Glutamatergic neuron (in vitro differentiated cells): ENCODE data around the gene AKNA. TPM values are rescaled to one million over a fixed set of nuclear protein-coding genes. Genes with fewer than 3 reads are reported as not detected.
A peak's percentile ranks its signal among the peaks of the same experiment; 100 is the strongest.

ENCODE experiments used
- DNase-seq: peaks from one replicate; pipeline ENCODE4 v3.0.0; 2022
- H3K27ac Mint-ChIP-seq: one replicate; pipeline ENCODE4 v1.8.0; 2020; ENCODE audit warnings: mild to moderate bottlenecking, mixed read lengths, inconsistent platforms; ENCODE audit not compliant: unreplicated experiment
- H3K27me3 Mint-ChIP-seq: one replicate; pipeline ENCODE4 v1.8.0; 2020; ENCODE audit warnings: mild to moderate bottlenecking, moderate library complexity, mixed read lengths, inconsistent platforms; ENCODE audit not compliant: unreplicated experiment
- H3K36me3 Mint-ChIP-seq: one replicate; pipeline ENCODE4 v1.8.0; 2020; ENCODE audit warnings: mild to moderate bottlenecking, mixed read lengths, inconsistent platforms; ENCODE audit not compliant: unreplicated experiment
- H3K4me1 Mint-ChIP-seq: one replicate; pipeline ENCODE4 v1.8.0; 2020; ENCODE audit warnings: mild to moderate bottlenecking, low read depth, mixed read lengths, inconsistent platforms; ENCODE audit not compliant: unreplicated experiment
- H3K4me3 Mint-ChIP-seq: one replicate; pipeline ENCODE4 v1.8.0; 2020; ENCODE audit warnings: mild to moderate bottlenecking, mixed read lengths, inconsistent platforms; ENCODE audit not compliant: unreplicated experiment
- H3K9me3 Mint-ChIP-seq: one replicate; pipeline ENCODE4 v1.8.0; 2020; ENCODE audit warnings: mild to moderate bottlenecking, moderate library complexity, mixed read lengths, inconsistent platforms; ENCODE audit not compliant: unreplicated experiment
- CTCF ChIP-seq: fragments of 200-600 bp; sonication (generic); IDR thresholded peaks from one replicate; pipeline ENCODE4 v1.5.0; 2021; ENCODE audit not compliant: partially characterized antibody, unreplicated experiment
- total RNA-seq: library from RNA; stranded (reverse); fragmentation: NEBNext Ultra II Directional; extraction: Animal tissue kit (Norgen Biotek cat#: 25700); gene quantifications from one replicate; pipeline ENCODE4 v1.2.1, GENCODE V29; 2021; ENCODE audit not compliant: unreplicated experiment

AKNA gene
- total RNA-seq, 1 donor from 2014 or later = 32.6 TPM

DNA sequence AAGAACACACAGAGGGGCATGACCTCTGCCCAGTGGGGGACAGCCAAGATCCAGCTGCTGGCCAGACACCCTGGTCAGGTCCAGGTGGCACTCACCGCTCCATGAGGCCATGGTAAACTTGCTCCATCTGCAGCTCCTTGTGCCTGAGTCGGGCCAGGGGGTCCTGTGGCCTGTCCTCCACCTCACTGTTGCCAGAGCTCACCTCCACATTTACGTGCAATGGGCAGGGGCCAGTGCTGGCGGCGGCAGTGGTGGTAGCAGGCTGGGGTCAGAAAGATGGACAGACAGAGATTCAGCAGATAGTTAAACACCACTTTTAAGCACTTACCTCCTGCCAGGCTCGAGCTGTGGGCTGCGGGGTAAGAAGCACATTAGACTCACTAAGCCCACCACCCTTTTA is 28.0 kb downstream of the AKNA start:
- H3K4me3 Mint-ChIP-seq = no peak overlapping the region
- H3K9me3 Mint-ChIP-seq = peaks cover 4% of the 10 kb centered on the region
- no peaks in the 10 kb centered on the region for H3K36me3 Mint-ChIP-seq
- peaks cover 7% of the 10 kb centered on the region for H3K27me3 Mint-ChIP-seq
- H3K27ac Mint-ChIP-seq = no peak overlapping the region
- TF ChIP-seq CTCF = no peak
- no peaks in the 10 kb centered on the region for H3K4me1 Mint-ChIP-seq
- no peak for DNase-seq

DNA sequence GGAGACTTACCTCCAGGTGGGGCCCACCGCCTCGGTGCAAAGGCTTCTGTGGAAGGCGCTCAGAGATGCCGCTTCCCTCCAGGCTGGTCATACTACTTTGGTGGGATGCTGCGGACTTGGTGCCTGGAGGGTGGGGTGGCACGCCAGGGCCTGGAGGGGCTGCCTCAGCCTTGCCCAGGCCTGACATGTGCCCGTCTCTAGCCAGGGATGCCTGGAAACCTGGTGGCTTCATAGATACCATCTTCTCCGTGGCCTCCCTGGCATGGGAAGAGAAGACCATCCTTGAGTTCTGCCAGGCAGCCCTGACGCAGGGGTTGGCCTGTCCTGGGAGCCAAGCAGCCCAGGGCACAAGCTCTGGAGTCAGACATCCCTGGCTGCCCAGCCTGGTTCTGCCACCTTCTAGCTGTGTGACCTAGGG is 29.9 kb downstream of the AKNA start:
- DNase-seq = no peak
- no peaks in the 10 kb centered on the region for H3K4me1 Mint-ChIP-seq
- H3K9me3 Mint-ChIP-seq = peaks cover 4% of the 10 kb centered on the region
- peaks cover 5% of the 10 kb centered on the region for H3K27me3 Mint-ChIP-seq
- no peak overlapping the region for H3K27ac Mint-ChIP-seq
- no peak overlapping the region for H3K4me3 Mint-ChIP-seq
- no peak for TF ChIP-seq CTCF
- no peaks in the 10 kb centered on the region for H3K36me3 Mint-ChIP-seq

DNA sequence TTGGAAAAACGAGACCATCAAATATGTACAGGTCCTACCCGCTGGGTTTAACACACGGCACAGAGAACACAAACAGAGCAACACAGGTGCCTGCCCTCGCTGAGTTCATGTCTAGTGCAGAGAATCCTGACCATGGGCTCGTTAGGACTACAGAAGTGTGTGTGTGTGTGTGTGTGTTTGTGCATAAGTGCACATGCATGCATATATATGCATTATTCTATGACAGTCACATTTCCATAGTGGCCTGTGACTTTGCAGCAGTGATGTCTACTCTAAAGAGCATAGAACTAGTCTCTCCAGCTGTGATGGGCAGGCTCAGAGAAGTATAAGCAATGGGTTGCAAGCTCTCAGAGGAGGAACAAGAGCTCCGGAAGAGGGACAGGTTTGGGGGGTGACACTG is 30.4 kb downstream of the AKNA start:
- DNase-seq = no peak
- no peaks in the 10 kb centered on the region for H3K36me3 Mint-ChIP-seq
- no peak overlapping the region for H3K27ac Mint-ChIP-seq
- H3K9me3 Mint-ChIP-seq = peaks cover 4% of the 10 kb centered on the region
- TF ChIP-seq CTCF = no peak
- no peak overlapping the region for H3K4me3 Mint-ChIP-seq
- H3K4me1 Mint-ChIP-seq = no peaks in the 10 kb centered on the region
- peaks cover 5% of the 10 kb centered on the region for H3K27me3 Mint-ChIP-seq

DNA sequence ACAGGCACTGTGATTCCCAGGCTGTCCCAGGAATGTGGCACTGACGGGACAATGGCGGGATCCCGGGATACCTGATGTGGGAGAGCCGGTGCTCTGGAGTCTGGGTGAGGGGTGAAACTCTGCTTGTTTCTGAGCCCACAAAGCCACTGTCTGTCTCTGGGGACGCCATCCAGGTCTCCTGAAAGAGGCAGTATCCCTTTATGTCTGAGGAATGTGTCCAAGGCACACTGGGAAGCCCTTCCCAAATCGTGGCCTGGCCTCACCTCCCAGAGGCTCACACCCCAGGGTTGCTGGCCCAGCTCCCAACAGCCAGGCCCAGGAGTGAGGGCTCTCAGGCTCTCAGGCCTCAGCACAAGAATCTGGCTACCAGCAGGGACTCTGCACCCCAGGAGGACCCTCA is 31.0 kb downstream of the AKNA start:
- Mint-ChIP-seq H3K36me3 (no peaks in the 10 kb centered on the region), H3K4me1 (no peaks in the 10 kb centered on the region), H3K27ac (peak overlapping the region; percentile 38), H3K27me3 (peaks cover 5% of the 10 kb centered on the region), H3K4me3 (no peak overlapping the region), H3K9me3 (peaks cover 4% of the 10 kb centered on the region)
- no peak for DNase-seq
- TF ChIP-seq CTCF = no peak

- Mint-ChIP-seq H3K4me1 (no peaks in the 10 kb centered on the region), H3K36me3 (no peaks in the 10 kb centered on the region), H3K27me3 (no peaks in the 10 kb centered on the region), H3K4me3 (no peak overlapping the region), H3K9me3 (peaks cover under 1% of the 10 kb centered on the region), H3K27ac (no peak overlapping the region)
- DNase-seq = no peak
- no peak for TF ChIP-seq CTCF
Measured at GRCh38 chr9:114355821-114356220, 32.0 kb downstream of the AKNA start.
